Erythroblast (primary cell): ENCODE results near the gene TPO.

Experiments
- GATA1 ChIP-seq: IDR thresholded peaks from 2 replicates; pipeline ENCODE4 v1.6.1; 2011; ENCODE audit warnings: low read depth, mild to moderate bottlenecking, control low read depth, low read length, moderate library complexity
- POLR2A ChIP-seq: IDR thresholded peaks from 2 replicates; pipeline ENCODE4 v1.6.1; 2011; ENCODE audit warnings: mild to moderate bottlenecking, low read length

DNA sequence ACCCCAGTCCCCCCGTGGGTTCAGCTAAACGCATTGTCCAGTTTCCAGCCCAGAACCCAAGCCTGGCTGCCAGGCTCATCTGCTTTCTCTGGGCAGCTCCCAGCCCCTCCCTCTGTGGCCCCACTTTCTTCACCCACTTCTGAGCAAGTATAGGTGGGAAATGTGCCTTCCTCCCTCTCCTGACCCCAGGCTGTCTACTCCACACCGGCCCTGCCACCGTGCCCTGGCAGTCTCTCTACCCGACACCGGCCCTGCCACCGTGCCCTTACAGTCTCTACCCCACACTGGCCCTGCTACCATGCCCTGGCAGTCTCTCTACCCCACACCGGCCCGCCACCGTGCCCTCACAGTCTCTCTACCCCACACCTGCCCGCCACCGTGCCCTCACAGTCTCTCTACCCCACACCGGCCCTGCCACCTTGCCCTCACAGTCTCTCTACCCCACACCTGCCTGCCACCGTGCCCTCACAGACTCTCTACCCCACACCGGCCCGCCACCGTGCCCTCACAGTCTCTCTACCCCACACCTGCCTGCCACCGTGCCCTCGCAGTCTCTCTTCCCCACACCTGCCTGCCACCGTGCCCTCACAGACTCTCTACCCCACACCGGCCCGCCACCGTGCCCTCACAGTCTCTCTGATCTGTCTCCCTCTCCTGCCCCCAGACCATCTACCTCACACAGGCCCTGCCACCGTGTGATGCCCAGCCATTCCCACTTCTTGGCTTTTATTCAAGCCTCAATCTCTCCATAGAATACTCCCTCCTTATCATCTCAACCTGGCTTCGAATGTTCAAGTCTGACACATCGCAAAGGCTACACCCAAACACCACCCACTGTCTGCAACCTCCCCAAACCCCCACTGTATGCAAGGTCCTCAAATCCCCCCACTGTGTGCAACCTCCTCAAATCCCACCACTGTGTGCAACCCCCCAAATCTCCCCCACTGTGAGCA, 108.9 kb downstream of the TPO start:
- TF ChIP-seq POLR2A (no peak), GATA1 (no peak)
